ENCODE results near the gene DAB1.

DAB1 gene

GRCh38 chr1:57190898-57191297 lies 233.0 kb downstream of the DAB1 start (continued):
- no peak for TF ChIP-seq TSHZ1 (tag by site-specific recombination; IDR thresholded peaks at IDR 0.05; ENCODE audit: borderline replicate concordance)

- CTCF ChIA-PET = interaction anchor here (0.5 to 0.6 kb wide), 3 partner anchors 15 to 457 kb away, joined by 3 read pairs; no protein-coding TSS in a partner anchor
- H3K27ac ChIP-seq (ENCODE audit: extremely low read depth, low read depth, low read length) = no peak overlapping the region
- no peak overlapping the region for H3K4me3 ChIP-seq (ENCODE audit: low read depth, low read length)
- H3K36me3 ChIP-seq (ENCODE audit: control insufficient read depth in 2 of 2, insufficient read depth in 1 of 2, low read length in 2 of 2) = no peaks in the 10 kb centered on the region
- no peaks in the 10 kb centered on the region for H3K9me3 ChIP-seq (ENCODE audit: control insufficient read depth, insufficient read depth, low read depth, low read length)
- H3K4me1 ChIP-seq (ENCODE audit: control insufficient read depth, insufficient read depth, low read length) = no peaks in the 10 kb centered on the region
- POLR2A ChIA-PET = no interaction called here
- TF ChIP-seq ZNF37A (tag by site-specific recombination; IDR thresholded peaks at IDR 0.05) (no peak), KLF17 (tag by site-specific recombination; IDR thresholded peaks at IDR 0.05) (no peak), ZBTB10 (tag by site-specific recombination; IDR thresholded peaks at IDR 0.05) (no peak), ZNF354C (tag by site-specific recombination; IDR thresholded peaks at IDR 0.05; ENCODE audit: borderline replicate concordance, low read depth) (no peak), ZNF426 (tag by site-specific recombination; IDR thresholded peaks at IDR 0.05) (no peak), ZNF114 (tag by site-specific recombination; IDR thresholded peaks at IDR 0.05) (no peak), ZNF837 (tag by site-specific recombination; IDR thresholded peaks at IDR 0.05) (no peak), ZNF701 (tag by site-specific recombination; IDR thresholded peaks at IDR 0.05) (no peak), ZSCAN16 (tag by site-specific recombination; IDR thresholded peaks at IDR 0.05) (no peak), ZFP41 (tag by site-specific recombination; IDR thresholded peaks at IDR 0.05; ENCODE audit: borderline replicate concordance) (no peak), ZBTB17 (tag by site-specific recombination; IDR thresholded peaks at IDR 0.05) (no peak), ZNF133 (tag by site-specific recombination; IDR thresholded peaks at IDR 0.05) (no peak), ZNF274 (IDR thresholded peaks at IDR 0.05; ENCODE audit: low read length) (no peak), ZNF274 (tag by site-specific recombination; IDR thresholded peaks at IDR 0.05; ENCODE audit: borderline replicate concordance) (no peak), PATZ1 (tag by site-specific recombination; IDR thresholded peaks at IDR 0.05) (no peak), PBX3 (CRISPR knock-in tag; IDR thresholded peaks at IDR 0.05) (no peak), ZNF558 (tag by site-specific recombination; IDR thresholded peaks at IDR 0.05) (no peak), ZNF830 (tag by site-specific recombination; IDR thresholded peaks at IDR 0.05; ENCODE audit: low read depth) (no peak), GLI4 (tag by site-specific recombination; IDR thresholded peaks at IDR 0.05) (no peak)
Observed at GRCh38 chr1:57188168-57188567, 235.7 kb downstream of the DAB1 start.
